ENCODE data around the gene MDH1.
"Not testable (repeated sequence)": the region's sequence is repeated elsewhere in the genome, so short reads cannot be mapped to it uniquely, and the experiment has no call there.

GRCh38 chr2:63573726-63574345 is 14.9 kb upstream of the MDH1 start:
- TF ChIP-seq, protein P1, sequence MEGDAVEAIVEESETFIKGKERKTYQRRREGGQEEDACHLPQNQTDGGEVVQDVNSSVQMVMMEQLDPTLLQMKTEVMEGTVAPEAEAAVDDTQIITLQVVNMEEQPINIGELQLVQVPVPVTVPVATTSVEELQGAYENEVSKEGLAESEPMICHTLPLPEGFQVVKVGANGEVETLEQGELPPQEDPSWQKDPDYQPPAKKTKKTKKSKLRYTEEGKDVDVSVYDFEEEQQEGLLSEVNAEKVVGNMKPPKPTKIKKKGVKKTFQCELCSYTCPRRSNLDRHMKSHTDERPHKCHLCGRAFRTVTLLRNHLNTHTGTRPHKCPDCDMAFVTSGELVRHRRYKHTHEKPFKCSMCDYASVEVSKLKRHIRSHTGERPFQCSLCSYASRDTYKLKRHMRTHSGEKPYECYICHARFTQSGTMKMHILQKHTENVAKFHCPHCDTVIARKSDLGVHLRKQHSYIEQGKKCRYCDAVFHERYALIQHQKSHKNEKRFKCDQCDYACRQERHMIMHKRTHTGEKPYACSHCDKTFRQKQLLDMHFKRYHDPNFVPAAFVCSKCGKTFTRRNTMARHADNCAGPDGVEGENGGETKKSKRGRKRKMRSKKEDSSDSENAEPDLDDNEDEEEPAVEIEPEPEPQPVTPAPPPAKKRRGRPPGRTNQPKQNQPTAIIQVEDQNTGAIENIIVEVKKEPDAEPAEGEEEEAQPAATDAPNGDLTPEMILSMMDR (IDR thresholded peaks at IDR 0.05; ENCODE audit: low read depth, low read length): not testable (repeated sequence)
- not testable (repeated sequence) for TF ChIP-seq EZH2phosphoT487 (IDR thresholded peaks at IDR 0.05; ENCODE audit: low read depth)
